NCI-H2227 (cell line): ENCODE results near the gene ZBTB46.
A peak's percentile ranks its signal among the peaks of the same experiment; 100 is the strongest.
"Not testable (repeated sequence)": the region's sequence is repeated elsewhere in the genome, so short reads cannot be mapped to it uniquely, and the experiment has no call there.

Experiments
- DNase-seq: peaks from one replicate; lab custom pipeline; 2025; ENCODE audit not compliant: unreplicated experiment; lab: John Stamatoyannopoulos, UW

The ZBTB46 gene

DNA sequence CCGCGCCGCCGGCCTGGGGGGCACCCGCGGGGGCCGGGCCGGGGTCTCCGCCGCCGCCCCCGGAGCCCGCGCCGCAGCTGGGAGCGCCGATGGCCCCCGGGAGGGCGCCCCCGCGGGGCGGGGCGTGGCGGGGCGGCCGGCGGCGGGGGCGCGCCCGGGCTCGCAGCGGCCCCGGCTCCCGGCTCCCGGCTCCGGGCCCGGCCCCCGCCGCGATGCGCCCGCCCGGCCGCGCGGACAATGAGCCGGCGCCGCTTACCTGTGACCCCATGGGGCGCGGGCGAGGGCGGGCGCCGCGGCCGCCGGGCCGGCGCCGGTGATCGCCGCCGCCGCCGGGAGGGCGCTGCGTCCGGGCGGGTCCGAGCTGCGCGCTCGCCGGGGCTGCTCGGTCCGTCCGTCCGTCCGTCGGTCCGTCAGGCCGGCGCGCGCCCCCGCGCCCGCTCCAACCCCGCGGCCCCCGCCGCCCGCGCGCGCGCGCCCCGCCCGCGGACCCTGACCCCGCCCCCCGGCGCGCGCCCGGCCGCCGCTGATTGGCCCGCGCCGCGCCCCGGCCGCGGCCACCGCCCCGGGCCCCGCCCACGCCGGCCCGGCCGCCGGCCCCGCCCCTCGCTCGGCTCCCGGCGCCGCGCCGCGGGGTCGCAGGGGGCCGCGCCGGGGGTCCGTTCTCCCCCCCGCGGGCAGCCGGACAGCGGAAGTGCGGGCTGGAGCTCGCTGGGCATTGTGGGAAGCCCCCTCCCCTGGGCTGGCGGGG is at the start of gene ZBTB46:
TSS of gene ZBTB46 (minus strand) at position 424 of the 748 bp plus-strand sequence. CDS start 40,507 bp downstream, outside the sequence.
- DNase-seq = peak; percentile 75

GRCh38 chr20:63878899-63879663 is 48.0 kb upstream of the ZBTB46 start:
- DNase-seq = no peak

- no peak for DNase-seq
Measured at GRCh38 chr20:63877755-63878470, 46.8 kb upstream of the ZBTB46 start.

- no peak for DNase-seq
Measured at GRCh38 chr20:63876489-63877036, 45.5 kb upstream of the ZBTB46 start.

DNA sequence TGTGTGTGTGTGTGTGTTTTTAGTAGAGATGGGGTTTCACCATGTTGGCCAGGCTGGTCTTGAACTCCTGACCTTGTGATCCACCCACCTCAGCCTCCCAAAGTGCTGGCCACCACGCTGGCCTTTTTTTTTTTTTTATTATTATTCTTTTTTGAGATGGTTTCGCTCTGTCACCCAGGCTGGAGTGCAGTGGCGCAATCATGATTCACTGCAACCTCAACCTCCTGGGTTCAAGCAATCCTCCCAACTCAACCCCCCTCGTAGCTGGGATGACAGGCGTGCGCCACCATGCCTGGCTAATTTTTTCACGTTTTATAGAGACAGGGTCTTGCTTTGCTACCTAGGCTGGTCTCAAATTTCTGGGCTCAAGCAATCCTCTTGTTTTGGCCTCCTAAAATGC is 43.2 kb upstream of the ZBTB46 start:
- DNase-seq = not testable (repeated sequence)

DNA sequence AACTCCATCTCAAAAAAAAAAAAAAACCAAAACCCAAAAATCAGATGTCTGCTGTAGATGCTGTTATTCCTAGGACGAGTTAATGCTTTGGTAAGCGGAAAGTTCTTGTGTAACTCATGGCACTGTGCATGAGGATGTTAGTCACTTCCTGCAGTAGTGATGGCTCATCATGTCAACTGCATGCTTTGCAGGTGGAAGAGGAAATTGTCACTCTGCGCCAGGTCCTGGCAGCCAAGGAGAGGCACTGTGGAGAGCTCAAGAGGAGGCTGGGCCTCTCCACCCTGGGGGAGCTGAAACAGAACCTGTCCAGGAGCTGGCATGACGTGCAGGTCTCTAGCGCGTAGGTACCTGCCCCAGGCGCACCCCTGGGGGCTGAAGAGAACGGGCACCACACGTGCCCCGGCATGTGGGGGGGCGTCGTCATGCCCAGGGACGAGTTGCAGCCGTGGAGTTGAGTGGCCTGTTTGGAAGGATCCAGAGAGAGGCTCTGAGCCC is 42.5 kb upstream of the ZBTB46 start:
- DNase-seq = no peak

GRCh38 chr20:63868264-63868663 is 37.2 kb upstream of the ZBTB46 start:
- no peak for DNase-seq

DNA sequence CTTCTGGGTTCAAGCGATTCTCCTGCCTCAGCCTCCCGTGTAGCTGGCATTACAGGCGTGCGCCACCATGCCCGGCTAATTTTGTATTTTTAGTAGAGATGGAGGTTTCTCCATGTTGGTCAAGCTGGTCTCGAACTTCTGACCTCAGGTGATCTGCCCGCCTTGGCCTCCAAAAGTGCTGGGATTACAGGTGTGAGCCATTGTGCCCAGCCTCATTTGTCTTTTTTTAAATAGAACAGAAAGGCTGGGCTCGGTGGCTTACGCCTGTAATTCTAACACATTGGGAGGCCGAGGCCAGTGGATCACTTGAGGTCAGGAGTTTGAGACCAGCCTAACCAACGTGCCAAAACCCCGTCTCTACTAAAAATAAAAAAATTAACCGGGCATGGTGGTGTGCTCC is 36.0 kb upstream of the ZBTB46 start:
- DNase-seq = not testable (repeated sequence)

GRCh38 chr20:63864978-63865640 is 34.0 kb upstream of the ZBTB46 start, which contains the start of gene TPD52L2:
TPD52L2 (plus strand) TSS chr20:63865270; CDS start chr20:63865366, 96 bp downstream.
- DNase-seq = peak; percentile 100

DNA sequence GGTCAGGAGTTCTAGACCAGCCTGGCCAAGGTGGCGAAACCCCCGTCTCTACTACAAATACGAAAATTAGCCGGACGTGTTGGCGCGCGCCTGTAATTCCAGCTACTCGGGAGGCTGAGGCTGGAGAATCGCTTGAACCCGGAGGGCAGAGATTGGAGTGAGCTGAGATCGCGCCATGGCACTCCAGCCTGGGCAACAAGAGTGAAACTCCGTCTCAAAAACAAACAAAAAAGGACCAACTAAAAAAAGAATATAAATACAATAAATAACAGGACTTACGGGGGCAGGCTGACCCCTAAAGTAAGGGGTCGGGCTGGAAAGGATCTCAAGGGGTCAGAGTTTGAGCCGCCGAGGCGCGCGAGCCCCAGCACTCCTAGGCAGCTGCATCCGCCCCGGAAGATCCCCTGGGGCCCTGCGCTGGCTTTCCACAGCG is 33.5 kb upstream of the ZBTB46 start:
- DNase-seq = no peak

- peak; percentile 88 for DNase-seq
Measured at GRCh38 chr20:63863798-63864544, 32.9 kb upstream of the ZBTB46 start.

DNA sequence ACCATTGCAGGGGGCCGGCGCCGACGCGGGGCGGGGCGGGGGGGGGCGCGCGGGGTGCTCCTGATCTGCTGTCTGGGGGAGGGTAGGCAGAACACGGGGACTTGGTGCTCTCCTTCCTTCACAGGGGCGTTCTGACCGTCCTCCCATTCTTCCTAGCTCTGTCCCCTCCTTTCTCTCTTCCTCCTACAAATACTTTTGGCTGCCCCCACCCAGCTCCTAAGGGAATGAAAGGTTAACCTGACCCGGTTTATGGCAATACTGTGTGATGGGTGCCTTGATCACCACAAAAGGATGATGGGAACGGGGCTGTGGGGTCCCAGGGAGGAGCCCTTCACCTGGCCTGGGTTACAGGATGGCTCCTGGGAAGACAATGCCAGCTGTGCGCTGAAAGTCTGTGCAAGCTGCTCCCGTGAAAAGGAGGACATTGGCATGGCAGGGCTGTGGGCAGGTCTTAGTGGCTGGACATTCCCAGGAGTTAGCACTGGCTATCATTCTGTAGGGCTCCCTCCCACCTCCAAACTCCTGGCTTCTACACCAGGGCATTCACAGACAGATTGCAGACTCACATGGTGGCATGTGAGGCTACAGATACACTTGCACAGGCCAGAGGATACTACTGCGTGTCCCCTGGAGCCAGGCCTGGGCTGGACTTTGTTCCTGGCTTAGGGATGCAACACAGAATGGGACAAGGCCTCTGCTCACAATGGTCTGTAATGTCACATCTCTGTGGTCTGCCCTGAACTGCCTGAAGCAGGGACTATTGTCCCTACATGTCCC is 32.1 kb upstream of the ZBTB46 start:
- DNase-seq = no peak

GRCh38 chr20:63861981-63862901 is 31.2 kb upstream of the ZBTB46 start:
- DNase-seq = no peak

DNA sequence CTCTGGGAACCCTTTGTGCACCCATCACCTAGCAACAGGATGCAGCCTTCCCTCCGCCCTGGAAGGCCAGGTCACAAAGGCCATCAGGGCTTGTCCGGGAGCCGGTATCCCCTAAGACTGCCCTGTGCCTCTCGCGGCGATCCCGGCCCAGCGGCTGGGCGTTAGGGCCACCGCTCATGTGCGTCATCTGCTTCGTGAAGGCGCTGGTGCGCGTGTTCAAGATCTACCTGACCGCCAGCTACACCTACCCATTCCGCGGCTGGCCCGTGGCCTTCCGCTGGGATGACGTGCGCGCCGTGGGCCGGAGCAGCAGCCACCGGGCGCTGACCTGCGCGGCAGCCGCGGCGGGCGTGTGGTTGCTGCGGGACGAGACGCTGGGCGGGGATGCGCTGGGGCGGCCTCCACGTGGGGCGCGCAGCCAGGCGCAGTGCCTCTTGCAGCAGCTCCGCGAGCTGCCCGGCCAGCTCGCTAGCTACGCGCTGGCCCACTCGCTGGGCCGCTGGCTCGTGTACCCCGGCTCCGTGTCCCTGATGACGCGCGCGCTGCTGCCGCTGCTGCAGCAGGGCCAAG is 30.4 kb upstream of the ZBTB46 start, which contains the start of gene ABHD16B:
TSS of gene ABHD16B (plus strand) at position 134 of the 570 bp plus-strand sequence. CDS start at position 177, 43 bp downstream.
- DNase-seq = no peak

- no peak for DNase-seq
Measured at GRCh38 chr20:63860325-63861051, 29.4 kb upstream of the ZBTB46 start.

DNA sequence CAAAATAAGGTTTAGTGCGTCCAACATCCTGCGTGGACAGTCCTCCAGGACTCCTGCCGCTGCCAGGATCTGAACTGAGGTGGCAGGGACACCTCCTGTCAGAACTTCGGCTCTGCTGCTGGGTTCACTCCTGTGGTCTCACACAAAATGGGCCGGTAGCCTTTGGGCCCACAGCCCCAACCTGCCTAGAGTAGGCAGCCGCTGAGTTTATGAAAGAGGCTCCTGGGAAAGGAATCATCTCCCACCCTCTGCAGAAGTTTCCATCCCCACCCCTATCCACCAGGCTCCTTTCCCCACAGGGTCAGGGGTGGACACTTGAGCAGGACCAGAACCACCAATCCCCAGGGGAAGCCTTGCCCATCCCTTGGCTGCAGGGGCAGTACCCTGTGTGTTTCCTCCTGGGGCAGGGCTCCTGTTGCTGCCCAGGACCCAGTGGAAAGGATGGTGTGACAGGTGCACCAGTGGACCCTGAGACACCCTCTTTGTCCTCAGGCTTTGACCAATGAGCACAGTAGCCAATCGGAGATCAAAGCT is 28.2 kb upstream of the ZBTB46 start:
- DNase-seq = no peak
